HG02763 (cell line): ENCODE measurements around the gene COL4A1.

ENCODE experiments used
- ATAC-seq: cut with Tn5 transposase; IDR thresholded peaks from one replicate; pipeline ENCODE4 v1.9.1; 2021; ENCODE audit warnings: mild to moderate bottlenecking, moderate library complexity; ENCODE audit not compliant: unreplicated experiment

The COL4A1 gene

DNA sequence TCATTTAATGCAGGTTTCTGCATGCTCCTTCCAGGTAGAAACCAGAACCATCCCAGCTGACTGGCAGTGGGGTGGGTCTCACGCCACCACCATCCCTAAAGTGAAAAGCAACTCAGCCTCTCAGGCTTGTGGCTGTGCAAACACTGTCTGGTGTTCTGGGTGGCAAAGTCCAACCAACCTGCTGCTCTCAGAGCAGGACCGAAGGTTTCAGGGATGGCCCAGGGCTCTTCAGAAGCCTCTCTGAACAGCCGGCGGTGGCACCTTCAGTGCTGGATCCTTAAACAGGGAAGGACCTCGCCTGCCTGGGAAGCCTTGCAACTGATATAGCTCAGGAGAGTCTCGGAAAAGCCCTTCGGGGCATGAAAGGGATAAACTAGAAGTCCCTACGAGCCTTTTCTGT, 100.8 kb downstream of the COL4A1 start:
- ATAC-seq = no peak

DNA sequence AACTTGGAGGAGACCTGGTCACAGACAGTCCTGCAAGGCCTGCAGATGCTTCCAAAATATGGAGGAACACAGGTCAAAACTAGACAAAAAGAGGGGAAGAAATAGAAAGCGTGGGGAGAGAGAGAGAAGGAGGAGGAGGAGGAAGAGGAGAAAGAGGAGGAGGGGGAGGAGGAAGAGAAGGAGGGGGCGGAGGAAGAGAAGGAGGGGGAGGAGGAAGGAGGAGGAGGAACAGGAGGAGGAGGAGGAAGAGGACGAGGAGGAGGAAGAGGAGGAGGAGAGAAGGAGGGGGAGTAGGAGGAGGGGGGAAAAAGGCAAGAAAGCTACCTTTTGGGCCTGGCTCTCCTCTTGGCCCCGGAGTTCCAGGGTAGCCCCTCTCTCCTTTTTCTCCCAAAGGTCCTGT, 105.8 kb downstream of the COL4A1 start:
- ATAC-seq = no peak

DNA sequence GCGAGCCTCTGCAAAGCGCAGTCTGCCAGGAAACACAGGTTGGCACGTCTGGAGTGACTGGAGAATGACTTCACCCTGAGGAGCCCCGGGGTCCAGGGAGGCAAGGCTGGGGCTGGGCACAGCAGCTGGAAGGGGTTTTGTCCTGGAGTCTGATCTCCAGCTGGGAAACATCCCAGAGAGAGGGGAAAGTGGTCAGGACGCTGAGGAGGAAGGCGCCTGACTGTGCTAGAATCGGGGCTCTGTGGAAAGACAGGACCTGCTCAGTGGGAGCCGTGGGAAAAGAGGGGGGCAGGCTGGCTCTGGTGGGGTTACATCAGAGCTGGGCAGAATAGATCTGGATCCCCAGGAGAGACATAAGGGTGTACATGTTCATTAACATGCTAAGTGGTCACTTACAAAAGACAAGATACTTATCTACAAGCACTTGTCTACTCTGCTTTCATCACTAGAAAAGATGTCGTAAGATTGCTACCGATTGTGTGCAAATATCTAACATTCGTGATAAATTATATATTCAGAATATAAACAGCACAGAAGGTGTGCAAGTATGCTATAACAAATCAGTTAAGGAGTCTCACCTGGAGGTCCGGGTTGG, 106.6 kb downstream of the COL4A1 start:
- ATAC-seq = no peak

DNA sequence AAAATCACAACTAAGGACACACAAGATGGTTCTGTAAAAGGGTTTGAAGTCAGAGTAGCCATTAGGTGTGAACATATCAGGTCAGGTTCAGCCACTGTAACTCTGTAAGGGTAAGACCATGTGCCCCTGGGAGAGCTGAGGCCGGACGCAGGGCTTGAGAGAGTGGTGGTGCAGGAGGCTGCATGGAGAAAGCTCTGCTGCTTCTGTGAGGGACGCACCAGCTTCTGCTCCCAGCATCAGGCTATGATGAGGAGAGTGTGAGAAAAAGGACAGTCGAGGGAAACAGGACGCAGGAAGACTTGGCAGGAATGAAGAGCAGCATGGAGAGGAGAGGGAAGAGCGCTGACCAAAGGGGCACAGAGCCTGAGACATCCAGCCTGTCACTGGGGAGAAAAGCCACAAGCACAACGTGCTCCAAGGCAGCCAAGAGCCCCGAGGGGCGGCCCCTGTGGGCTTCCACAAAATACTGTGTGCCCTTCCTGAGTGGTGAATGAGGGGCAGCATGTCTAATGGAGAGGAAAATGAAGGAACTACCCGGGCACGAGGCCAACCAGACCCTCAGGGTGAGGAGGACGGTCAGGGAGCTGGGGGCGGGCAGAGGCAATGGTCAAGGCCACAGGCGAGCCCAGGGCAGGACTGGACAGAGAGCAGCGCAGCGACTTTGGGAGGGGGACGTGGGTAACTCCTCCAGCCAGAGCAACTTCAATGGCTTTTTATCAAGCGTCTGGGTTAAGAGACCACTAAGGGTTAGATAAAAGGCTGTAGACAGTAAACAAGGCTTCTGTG, 107.7 kb downstream of the COL4A1 start:
- ATAC-seq = no peak

DNA sequence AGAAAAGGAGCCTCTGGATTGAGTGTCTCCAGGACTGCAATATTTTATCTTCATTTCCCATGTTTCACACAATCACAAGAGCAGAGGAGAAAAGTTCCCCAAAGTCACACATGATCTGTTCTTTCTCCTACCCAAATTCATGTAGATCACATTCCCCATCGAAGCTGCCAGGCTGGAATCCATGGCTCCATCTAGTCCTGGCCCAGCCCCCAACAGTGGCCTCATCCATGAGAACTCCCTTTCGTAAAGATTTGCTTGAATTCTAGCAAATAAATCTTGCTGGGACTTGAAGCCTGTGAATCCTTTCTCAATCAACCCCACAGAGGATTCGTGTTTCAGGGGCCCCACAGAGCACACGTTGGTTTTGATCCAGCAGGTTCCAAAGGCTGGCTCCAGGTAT, 109.5 kb downstream of the COL4A1 start:
- ATAC-seq = no peak

- no peak for ATAC-seq
Measured at GRCh38 chr13:110197026-110197425, 109.9 kb downstream of the COL4A1 start.

- no peak for ATAC-seq
Measured at GRCh38 chr13:110195547-110196485, 111.1 kb downstream of the COL4A1 start.

DNA sequence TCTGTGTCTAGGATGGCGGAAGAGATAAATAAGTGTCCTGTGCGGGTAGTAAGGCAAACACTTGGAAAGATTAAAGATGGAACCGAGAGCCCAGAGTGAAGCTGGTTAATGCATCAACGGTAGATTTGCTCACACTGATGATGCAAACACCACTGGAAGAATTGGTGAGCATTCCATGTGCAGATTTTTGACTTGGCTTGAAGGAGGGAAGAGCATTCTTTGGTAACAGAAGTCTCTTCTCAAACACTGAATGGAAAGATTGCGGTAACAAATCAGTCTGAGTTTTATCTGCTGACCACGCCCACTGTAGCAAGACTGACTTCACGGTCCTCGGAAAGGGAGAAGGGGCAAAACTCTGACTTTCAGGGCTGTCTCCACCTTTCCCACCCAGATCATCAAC, 112.5 kb downstream of the COL4A1 start:
- ATAC-seq = no peak

GRCh38 chr13:110193491-110193890, 113.5 kb downstream of the COL4A1 start:
- ATAC-seq = no peak

DNA sequence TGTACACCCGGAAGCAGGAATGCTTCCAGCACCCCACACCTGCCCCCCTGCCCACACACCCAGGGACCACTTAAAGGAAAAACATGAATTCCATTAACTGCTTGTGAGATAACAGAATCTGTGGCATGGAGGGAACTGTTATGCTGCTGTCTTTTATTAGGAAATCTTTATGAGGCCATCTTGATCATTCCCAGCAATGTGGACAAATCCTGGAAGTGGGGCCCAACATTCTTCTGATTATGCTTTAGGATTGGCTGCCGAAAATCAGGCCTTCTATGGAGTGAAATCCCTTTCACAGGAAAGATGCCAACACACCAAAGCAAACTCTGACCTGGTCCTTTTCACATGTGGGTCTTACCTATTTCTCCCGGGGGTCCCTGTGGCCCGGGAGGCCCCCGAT, 114.5 kb downstream of the COL4A1 start:
- ATAC-seq = no peak

GRCh38 chr13:110187641-110188161, 119.3 kb downstream of the COL4A1 start:
- ATAC-seq = no peak

DNA sequence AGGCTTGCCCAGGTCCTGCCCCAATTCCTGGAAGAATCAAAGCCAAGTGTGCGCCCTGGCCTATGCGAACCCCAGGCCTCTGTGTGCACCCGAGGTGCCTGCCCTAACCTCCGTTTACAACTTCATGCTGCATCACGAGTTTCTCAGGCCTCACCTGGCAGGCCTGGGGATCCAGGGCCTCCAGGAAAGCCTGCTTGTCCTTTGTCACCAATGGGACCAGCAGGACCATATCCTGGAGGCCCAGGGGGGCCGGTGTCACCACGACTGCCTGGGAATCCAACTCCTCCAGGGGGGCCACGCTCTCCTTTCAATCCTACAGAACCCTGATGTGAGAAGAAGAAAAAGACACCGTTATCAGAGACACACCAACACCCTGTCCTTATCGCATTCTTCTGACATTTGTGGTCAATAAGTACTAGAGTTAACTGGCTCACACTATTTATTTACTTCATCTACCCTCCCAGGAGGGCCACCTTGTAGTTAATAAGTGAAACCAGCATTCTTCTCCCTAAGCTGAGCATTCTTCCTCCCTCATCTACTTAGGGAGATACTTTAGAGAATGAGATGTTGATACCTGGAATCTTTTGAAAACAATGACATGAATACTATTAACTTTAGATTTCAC, 120.6 kb downstream of the COL4A1 start:
- ATAC-seq = no peak

DNA sequence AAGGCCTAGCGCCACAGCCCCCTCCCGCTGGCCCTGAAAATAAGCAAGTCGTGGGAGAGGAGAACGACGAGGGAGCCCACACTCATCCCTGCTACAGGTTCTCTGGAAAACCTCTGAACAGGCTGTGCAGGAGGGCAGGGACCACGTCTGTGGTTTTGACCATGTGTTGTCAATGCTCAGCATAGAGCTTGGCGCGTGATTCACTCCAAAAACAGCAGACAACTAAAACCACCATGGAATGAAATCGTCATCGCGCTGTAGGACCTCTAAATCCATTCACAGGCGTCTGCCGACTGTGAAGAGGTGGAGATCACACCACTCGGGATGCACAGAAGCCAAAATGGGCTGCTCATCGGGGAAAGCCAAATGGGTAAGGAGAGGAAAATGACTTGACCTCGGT, 121.3 kb downstream of the COL4A1 start:
- ATAC-seq = no peak

GRCh38 chr13:110183910-110184309, 123.0 kb downstream of the COL4A1 start:
- no peak for ATAC-seq

DNA sequence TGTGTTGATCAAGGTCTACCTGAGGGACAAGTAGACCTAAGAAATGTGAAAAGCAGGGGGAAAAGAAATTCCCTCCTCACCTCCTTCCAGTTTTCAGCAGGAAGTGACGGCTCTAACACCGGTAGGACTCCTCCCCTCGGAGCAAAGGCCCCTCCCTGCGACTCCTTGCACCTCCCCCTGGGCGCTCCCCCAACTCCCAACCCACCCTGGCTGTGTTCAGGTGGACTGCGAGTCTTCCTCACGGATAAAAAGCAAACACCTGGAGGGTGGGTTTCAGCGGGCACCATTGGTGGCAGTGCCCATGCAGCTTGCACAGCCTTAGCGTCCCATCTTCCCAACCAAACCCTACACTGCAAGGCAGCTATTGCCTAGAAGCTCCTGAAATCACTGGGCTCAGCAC, 124.5 kb downstream of the COL4A1 start:
- no peak for ATAC-seq

DNA sequence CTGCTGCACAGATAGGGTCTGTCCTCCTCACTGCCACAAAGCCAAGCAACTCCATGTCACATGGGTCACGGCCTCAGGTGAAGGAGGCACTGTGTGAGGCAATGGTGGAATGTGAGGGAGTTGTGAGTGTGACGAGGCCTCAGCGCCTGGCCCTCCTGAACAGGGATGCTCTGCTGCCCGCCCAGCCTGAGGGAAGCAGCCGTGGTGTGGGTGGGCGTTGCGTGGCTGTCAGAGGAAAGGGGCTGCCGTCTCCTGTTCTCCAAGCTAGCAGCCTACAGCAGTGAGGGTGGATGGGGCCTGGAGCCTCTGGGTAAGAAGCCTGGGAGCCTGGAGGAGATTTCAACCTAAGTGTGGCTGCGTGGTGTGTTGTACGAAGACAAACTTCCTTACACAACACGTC, 125.0 kb downstream of the COL4A1 start:
- ATAC-seq = no peak

GRCh38 chr13:110179857-110180147, 127.2 kb downstream of the COL4A1 start:
- no peak for ATAC-seq

- no peak for ATAC-seq
Measured at GRCh38 chr13:110179116-110179856, 127.7 kb downstream of the COL4A1 start.

DNA sequence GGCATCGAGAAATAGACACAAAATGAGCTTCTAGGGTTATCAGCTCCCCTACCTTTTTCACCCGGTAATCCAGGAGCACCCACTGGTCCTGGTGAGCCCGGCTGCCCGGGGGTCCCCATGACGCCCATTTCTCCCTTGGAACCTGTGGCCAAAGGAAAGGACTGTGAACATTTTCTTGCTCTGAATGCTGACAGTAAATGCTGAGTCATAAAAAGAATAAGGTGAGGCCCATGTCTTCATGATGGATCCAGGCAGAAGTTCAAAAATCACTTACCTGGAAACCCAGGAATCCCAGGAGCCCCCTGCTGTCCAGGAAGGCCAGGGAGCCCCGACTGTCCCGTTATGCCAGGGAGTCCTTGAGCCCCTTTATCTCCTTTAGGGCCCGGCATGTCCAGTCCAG, 129.2 kb downstream of the COL4A1 start:
- no peak for ATAC-seq

- ATAC-seq = no peak
Measured at GRCh38 chr13:110176431-110176830, 130.5 kb downstream of the COL4A1 start.
